ENCODE results near the gene TOMM7.
"Not testable (repeated sequence)": the region's sequence is repeated elsewhere in the genome, so short reads cannot be mapped to it uniquely, and the experiment has no call there.

Gene TOMM7

GRCh38 chr7:22781230-22781711 lies 41.4 kb downstream of the TOMM7 start:
- DNase-seq = no peak

GRCh38 chr7:22779730-22780323 lies 42.8 kb downstream of the TOMM7 start:
- not testable (repeated sequence) for DNase-seq

DNA sequence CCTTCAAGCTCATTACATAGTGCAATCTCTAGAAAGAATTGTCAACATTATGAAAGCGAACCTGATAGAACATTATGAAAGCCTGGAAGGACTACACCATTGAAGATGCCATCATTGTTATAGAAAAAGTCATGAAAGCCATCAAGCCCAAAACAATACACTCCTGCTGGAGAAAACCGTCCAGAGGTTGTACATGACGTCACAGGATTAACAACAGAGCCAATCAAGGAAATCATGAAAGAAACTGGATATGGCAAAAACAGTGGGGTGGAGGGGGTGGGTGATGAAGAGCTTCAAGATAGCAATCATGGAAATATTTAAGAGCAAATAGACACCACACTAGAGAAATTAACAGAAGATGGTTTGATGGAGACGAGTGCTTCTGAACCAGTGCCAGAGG lies 45.7 kb downstream of the TOMM7 start:
- DNase-seq = no peak

DNA sequence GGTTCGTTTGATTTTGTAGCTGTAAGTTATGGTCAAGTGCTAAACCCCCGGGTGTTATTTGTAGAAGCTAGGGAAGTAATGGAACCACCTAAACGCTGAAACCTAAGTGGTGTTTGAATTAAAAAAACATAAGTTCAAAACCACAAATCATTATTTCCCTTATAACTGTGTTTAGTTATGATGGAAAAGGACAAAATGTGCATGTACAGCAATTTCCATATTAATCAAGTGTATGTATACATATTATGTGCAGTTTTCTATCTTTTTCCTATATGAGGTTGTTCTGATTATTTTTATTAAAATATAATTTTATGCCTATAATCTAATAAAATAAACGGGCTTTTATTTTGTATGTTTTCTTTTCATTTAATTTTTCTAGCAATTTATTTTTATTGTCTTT lies 49.8 kb downstream of the TOMM7 start:
- DNase-seq = no peak

DNA sequence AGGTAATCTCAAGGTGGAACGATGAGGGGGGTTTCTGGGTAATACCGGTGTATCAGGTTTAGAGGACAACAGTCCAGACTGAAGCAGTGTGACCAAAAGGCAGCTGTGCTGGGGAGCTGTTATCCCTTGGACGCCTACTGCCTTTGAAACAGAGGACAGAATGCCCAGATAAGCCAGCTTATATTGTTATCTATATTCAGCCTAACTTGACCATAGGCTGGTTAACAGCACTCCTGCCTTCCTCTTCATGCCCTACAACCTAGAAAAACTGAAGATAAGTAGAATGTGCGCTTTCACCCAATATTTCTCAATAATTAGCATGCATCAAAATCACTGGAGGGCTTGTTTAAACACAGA lies 50.8 kb downstream of the TOMM7 start:
- no peak for DNase-seq

- DNase-seq = no peak
Measured at GRCh38 chr7:22771194-22771871, 51.3 kb downstream of the TOMM7 start.

DNA sequence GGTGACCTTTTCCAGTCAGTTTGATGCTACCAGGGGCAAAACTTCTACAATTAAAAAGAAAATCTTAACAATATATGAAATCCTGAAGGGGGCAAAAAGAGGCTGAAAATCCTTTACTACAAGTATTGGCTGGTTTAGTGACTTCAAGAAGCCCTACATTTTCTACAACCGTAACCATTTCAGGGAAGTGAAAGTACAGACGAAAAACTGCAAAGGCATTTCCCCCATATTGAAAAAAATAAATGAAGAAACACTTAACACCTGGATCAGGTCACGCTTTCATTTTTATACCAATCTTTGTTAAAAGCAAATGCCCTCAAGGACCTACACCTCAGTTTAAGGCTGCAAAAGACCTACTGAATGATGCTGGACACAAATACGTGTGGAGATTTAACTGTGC lies 57.0 kb downstream of the TOMM7 start:
- DNase-seq = no peak
